Right ventricle myocardium inferior (tissue), 1 donor: ENCODE data around the gene RGS7BP. TPM values are rescaled to one million over a fixed set of nuclear protein-coding genes. Genes with fewer than 3 reads are reported as not detected.
A peak's percentile ranks its signal among the peaks of the same experiment; 100 is the strongest.
"Not testable (repeated sequence)": the region's sequence is repeated elsewhere in the genome, so short reads cannot be mapped to it uniquely, and the experiment has no call there.

Experiments used
- ATAC-seq: fragments of 200-7000 bp; cut with Tn5 transposase; one replicate; pipeline ENCODE4 v1.9.1; 2020; ENCODE audit warnings: mild to moderate bottlenecking, moderate library complexity
- DNase-seq: peaks from one replicate; pipeline ENCODE4 v3.0.0; 2021; ENCODE audit errors: missing footprints
- intact Hi-C: fragments of 100-400 bp; cut with DNase I; formaldehyde crosslinking; loops from one replicate; pipeline ENCODE4 v1.11.0; 2022
- total RNA-seq: library from RNA; stranded (reverse); fragmentation: NEBNext Ultra II Directional; extraction: Animal tissue kit (Norgen Biotek cat#: 25700); gene quantifications from one replicate; pipeline ENCODE4 v1.2.1, GENCODE V29; 2021
- donor health status: DM: no; HTN: yes; CAD: no; lungs with severe emphysema.

RGS7BP gene
- total RNA-seq, 1 donor from 2014 or later, result 6.5 TPM

GRCh38 chr5:64532212-64532611, 26.4 kb downstream of the RGS7BP start:
- DNase-seq (no peak), ATAC-seq (no peak)
- intact Hi-C loops, result no loop called here

GRCh38 chr5:64532657-64533056, 26.8 kb downstream of the RGS7BP start:
- DNase-seq, result no peak
- intact Hi-C loops, result no loop called here
- no peak for ATAC-seq

- intact Hi-C loops, result no loop called here
- DNase-seq (no peak), ATAC-seq (no peak)
These were observed 28.2 kb downstream of the RGS7BP start for GRCh38 chr5:64534033-64534432.

GRCh38 chr5:64557911-64558310, 52.1 kb downstream of the RGS7BP start:
- ATAC-seq (no peak), DNase-seq (no peak)
- intact Hi-C loops, result no loop called here

GRCh38 chr5:64558641-64559040, 52.8 kb downstream of the RGS7BP start:
- intact Hi-C loops, DNase-seq, ATAC-seq: not testable (repeated sequence)

- intact Hi-C loops, result no loop called here
- no peak for ATAC-seq
- no peak for DNase-seq
These were observed 60.6 kb downstream of the RGS7BP start for GRCh38 chr5:64566310-64566916.

- intact Hi-C loops, result no loop called here
- ATAC-seq (no peak), DNase-seq (no peak)
These were observed 64.0 kb downstream of the RGS7BP start for GRCh38 chr5:64569858-64570257.

GRCh38 chr5:64570395-64570996, 64.7 kb downstream of the RGS7BP start:
- no peak for ATAC-seq
- intact Hi-C loops, result no loop called here
- DNase-seq, result no peak

- intact Hi-C loops, result no loop called here
- ATAC-seq, result no peak
- DNase-seq, result no peak
These were observed 69.7 kb downstream of the RGS7BP start for GRCh38 chr5:64575561-64575960.

- intact Hi-C loops, result no loop called here
These were observed 70.4 kb downstream of the RGS7BP start for GRCh38 chr5:64576250-64576649.

GRCh38 chr5:64585646-64586045, 79.8 kb downstream of the RGS7BP start:
- DNase-seq (no peak), ATAC-seq (peak; percentile 56)
- intact Hi-C loops, result no loop called here

More at GRCh38 chr5:64576250-64576649, 70.4 kb downstream of the RGS7BP start:
- no peak for DNase-seq
- ATAC-seq, result no peak

GRCh38 chr5:64587370-64587769, 81.6 kb downstream of the RGS7BP start:
- DNase-seq, result no peak
- ATAC-seq, result peak; percentile 57
- intact Hi-C loops, result no loop called here

- intact Hi-C loops, result loop anchor here (10.0 kb wide), 1 partner anchor 88 kb away; the partner anchor contains the start of gene RGS7BP
- ATAC-seq (no peak), DNase-seq (no peak)
These were observed 87.0 kb downstream of the RGS7BP start for GRCh38 chr5:64592730-64593341.

GRCh38 chr5:64594025-64594424, 88.2 kb downstream of the RGS7BP start:
- intact Hi-C loops, result loop anchor here (10.0 kb wide), 1 partner anchor 89 kb away; the partner anchor contains the start of gene RGS7BP
- no peak for ATAC-seq

GRCh38 chr5:64594601-64595000, 88.8 kb downstream of the RGS7BP start:
- DNase-seq, result no peak
- no peak for ATAC-seq
- intact Hi-C loops, result loop anchor here (10.0 kb wide), 1 partner anchor 90 kb away; the partner anchor contains the start of gene RGS7BP

More at GRCh38 chr5:64594025-64594424, 88.2 kb downstream of the RGS7BP start:
- DNase-seq, result no peak

GRCh38 chr5:64595031-64595855, 89.4 kb downstream of the RGS7BP start:
- peak; percentile 58 for ATAC-seq
- no peak for DNase-seq
- intact Hi-C loops, result loop anchor here (10.0 kb wide), 1 partner anchor 90 kb away; the partner anchor contains the start of gene RGS7BP

- intact Hi-C loops, result loop anchor here (10.0 kb wide), 1 partner anchor 94 kb away; the partner anchor contains the start of gene RGS7BP
- DNase-seq (no peak), ATAC-seq (no peak)
These were observed 93.4 kb downstream of the RGS7BP start for GRCh38 chr5:64599226-64599625.

- intact Hi-C loops, result no loop called here
- no peak for ATAC-seq
These were observed 97.9 kb downstream of the RGS7BP start for GRCh38 chr5:64603676-64604075.

GRCh38 chr5:64606926-64607325, 101.1 kb downstream of the RGS7BP start:
- intact Hi-C loops, result no loop called here
- DNase-seq, result no peak
- ATAC-seq, result no peak

More at GRCh38 chr5:64603676-64604075, 97.9 kb downstream of the RGS7BP start:
- no peak for DNase-seq
